ENCODE data around the gene HHAT. TPM values are rescaled to one million over a fixed set of nuclear protein-coding genes. Genes with fewer than 3 reads are reported as not detected.

HHAT gene
- total and polyA plus RNA-seq, 9 of the 15 experiments (the other 6 are each of a cell fraction or from before 2014, with no cell fraction given) = 0.07 to 0.16 (median 0.13) TPM; not detected in 1

DNA sequence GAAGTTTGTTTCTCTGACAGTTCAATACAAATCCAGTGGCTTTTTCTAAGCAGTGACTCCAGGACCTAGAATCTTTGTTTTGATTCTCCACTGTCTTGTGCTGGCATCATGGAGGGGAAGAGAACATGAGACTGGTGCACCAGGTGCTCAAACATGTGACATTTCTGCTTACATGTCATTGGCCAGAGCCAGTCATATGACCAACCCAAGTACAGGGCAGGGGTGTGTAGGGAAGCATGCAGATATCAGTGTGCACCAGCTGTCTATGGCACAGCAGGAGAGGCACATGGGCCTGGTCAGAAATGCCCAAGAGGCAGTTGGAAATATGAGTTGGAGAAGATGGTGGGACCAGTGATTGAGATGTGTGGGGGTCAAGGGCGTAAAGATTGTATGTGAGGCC is 297.0 kb downstream of the HHAT start:
- intact Hi-C loops (cut with micrococcal nuclease) = no loop called here
- FAIRE-seq (no peak), ATAC-seq (no peak), DNase-seq (ENCODE audit: extremely low read depth in 1 of 4, low spot score in 3 of 4) (no peak)
- CTCF ChIA-PET (ENCODE audit: low intra/inter-chr PET ratio) = no interaction called here
- Histone ChIP-seq H3K9me3 (replicated peaks; ENCODE audit: control insufficient read depth, insufficient read depth, low read depth, low read length) (no peaks in the 10 kb centered on the region), H3K27me3 (ENCODE audit: control insufficient read depth in 2 of 2, insufficient read depth in 2 of 2, low read length in 2 of 2) (peaks cover 5 to 20% of the 10 kb centered on the region in 2 experiments; a peak in 4 of 5 replicates), H3K9me1 (ENCODE audit: control insufficient read depth, insufficient read depth, low read length) (no peaks in the 10 kb centered on the region), H2AFZ (ENCODE audit: low read depth, low read length) (no peak overlapping the region), H3K36me3 (ENCODE audit: control insufficient read depth, insufficient read depth, low read length) (no peaks in the 10 kb centered on the region), H3K4me1 (replicated peaks in 1 of 2; ENCODE audit: control insufficient read depth in 2 of 2, insufficient read depth in 2 of 2, low read length in 2 of 2) (no peaks in the 10 kb centered on the region), H3K4me2 (ENCODE audit: insufficient read depth, low read length) (no peak overlapping the region), H3K9ac (ENCODE audit: insufficient read depth in 1 of 2, low read depth in 2 of 2, low read length in 2 of 2) (no peak overlapping the region), H3K4me3 (no peak overlapping the region), H3K27ac (ENCODE audit: extremely low read depth, low read depth, low read length) (no peak overlapping the region), H3K79me2 (ENCODE audit: control insufficient read depth, insufficient read depth, low read length) (no peaks in the 10 kb centered on the region), H4K20me1 (replicated peaks; ENCODE audit: control insufficient read depth, insufficient read depth, low read length) (no peaks in the 10 kb centered on the region)
- in situ Hi-C loops (cut with MboI) = no loop called here
- WGBS (ENCODE audit: insufficient coverage, low coverage, missing lambda C conversion rate) = 0% methylated on average over 1 of the region's 1 CpG
- POLR2A ChIA-PET = no interaction called here
- TF ChIP-seq TAL1 (IDR thresholded peaks at IDR 0.05) (no peak), U2AF2 (optimal IDR thresholded peaks at IDR 0.05; ENCODE audit: low read depth, low read length) (no peak), NFXL1 (CRISPR knock-in tag; IDR thresholded peaks at IDR 0.05) (no peak), SMARCC2 (IDR thresholded peaks at IDR 0.05; ENCODE audit: low read depth) (no peak), NFRKB (IDR thresholded peaks at IDR 0.05; ENCODE audit: low read depth) (no peak)
- TF ChIP-seq, protein P1, sequence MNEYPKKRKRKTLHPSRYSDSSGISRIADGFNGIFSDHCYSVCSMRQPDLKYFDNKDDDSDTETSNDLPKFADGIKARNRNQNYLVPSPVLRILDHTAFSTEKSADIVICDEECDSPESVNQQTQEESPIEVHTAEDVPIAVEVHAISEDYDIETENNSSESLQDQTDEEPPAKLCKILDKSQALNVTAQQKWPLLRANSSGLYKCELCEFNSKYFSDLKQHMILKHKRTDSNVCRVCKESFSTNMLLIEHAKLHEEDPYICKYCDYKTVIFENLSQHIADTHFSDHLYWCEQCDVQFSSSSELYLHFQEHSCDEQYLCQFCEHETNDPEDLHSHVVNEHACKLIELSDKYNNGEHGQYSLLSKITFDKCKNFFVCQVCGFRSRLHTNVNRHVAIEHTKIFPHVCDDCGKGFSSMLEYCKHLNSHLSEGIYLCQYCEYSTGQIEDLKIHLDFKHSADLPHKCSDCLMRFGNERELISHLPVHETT (CRISPR knock-in tag; conservative IDR thresholded peaks at IDR 0.05 in 1 of 2, IDR thresholded peaks at IDR 0.05 in 1 of 2) = no peak
- TF ChIP-seq, protein P2, sequence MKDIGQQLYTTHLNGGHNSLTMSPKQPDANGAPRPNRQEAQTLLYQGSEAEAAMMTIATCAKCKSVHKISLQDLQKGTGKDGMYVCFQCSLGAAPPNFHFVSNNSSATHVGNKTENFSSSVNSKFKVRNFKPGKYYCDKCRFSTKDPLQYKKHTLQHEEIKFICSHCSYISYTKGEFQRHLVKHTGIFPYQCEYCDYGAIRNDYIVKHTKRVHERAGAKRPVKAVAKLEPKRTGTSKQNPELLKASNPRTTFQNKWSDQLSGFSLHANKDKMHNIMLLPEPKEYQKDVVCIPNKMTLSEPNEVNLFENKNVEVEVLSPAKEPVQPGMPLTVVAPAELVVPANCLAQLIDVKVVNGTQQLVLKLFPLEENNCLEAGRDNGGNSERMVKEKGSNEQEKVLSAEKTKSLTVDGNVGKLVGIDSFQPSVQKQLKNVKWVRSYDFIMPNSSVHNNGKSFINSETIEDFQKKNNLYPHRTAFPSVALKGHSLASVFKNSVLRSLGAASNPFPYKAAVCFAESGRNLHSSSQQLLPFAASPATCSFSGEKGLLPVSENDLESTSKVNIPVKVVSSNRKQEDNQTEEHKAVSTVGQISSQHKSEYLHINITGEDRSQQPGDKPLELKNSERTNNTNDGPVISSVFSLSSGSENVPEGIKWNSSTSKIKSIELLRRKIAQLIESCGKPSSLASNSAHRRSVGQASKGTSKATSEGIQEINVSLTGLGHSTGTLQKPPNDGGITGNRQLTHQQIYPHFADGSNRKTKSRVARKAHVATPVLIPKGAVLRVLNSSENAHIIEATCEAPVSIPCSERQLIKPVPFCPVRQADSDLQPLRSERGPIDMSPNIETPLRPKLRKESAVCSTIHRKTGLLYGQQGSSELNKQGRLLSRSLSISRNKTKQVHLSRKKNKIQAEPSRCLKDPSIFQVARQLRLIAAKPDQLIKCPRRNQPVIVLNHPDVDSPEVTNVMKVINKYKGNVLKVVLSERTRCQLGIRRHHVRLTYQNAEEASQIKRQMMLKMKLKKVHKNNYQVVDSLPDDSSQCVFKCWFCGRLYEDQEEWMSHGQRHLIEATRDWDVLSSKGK (CRISPR knock-in tag; IDR thresholded peaks at IDR 0.05) = no peak
- no TSS peak for BruUV-seq (replicated peaks)
